Caco-2 (cell line): Measurements from ENCODE around the gene CFAP251. TPM values are rescaled to one million over a fixed set of nuclear protein-coding genes. Genes with fewer than 3 reads are reported as not detected.

Experiments used
- BruUV-seq: library from RNA; stranded (reverse); fragments of 400-500 nt; replicated peaks from 2 replicates; lab custom pipeline; 2021; lab: Mats Ljungman, UMichigan
- CTCF ChIA-PET: fragments of 300-600 bp; sonication (Branson Sonifier 250); formaldehyde crosslinking; loops from one replicate; lab custom pipeline; 2022; ENCODE audit warnings: antibody characterized with exemption; lab: Charles Lee
- POLR2A ChIA-PET: fragments of 300-600 bp; sonication (Branson Sonifier 250); formaldehyde crosslinking; loops from one replicate; lab custom pipeline; 2022; ENCODE audit warnings: antibody characterized with exemption; lab: Charles Lee
- DNase-seq, 2 experiments: peaks; one replicate each; pipeline versions ENCODE4 v3.0.0 to v3.0.0-alpha.2; 2020 to 2022
- H3K27me3 ChIP-seq: replicated peaks from 2 replicates; pipeline ENCODE4 v1.6.0; 2011; ENCODE audit warnings: low read length; ENCODE audit not compliant: control insufficient read depth, insufficient read depth
- H3K36me3 ChIP-seq: 2 replicates; pipeline ENCODE4 v1.5.1; 2011; ENCODE audit warnings: low read length; ENCODE audit not compliant: control insufficient read depth, insufficient read depth
- H3K4me1 ChIP-seq: fragments of 250-450 bp; sonication (Bioruptor Pico); 2 replicates; pipeline ENCODE4 v1.5.1; 2020; ENCODE audit warnings: mild to moderate bottlenecking
- H3K4me3 ChIP-seq: 2 replicates; pipeline ENCODE4 v1.5.1; 2011; ENCODE audit warnings: low read depth, mild to moderate bottlenecking, control low read depth, low read length
- H3K9me3 ChIP-seq: fragments of 250-450 bp; sonication (Bioruptor Pico); 2 replicates; pipeline ENCODE4 v1.5.1; 2020; ENCODE audit warnings: mild to moderate bottlenecking, moderate library complexity
- H3K27ac Mint-ChIP-seq: one replicate; pipeline ENCODE4 v1.8.0; 2022; ENCODE audit warnings: mixed read lengths; ENCODE audit not compliant: unreplicated experiment
- H3K27me3 Mint-ChIP-seq: one replicate; pipeline ENCODE4 v1.8.0; 2022; ENCODE audit warnings: mixed read lengths; ENCODE audit not compliant: insufficient read depth, unreplicated experiment
- H3K36me3 Mint-ChIP-seq: one replicate; pipeline ENCODE4 v1.8.0; 2022; ENCODE audit warnings: mild to moderate bottlenecking, mixed read lengths; ENCODE audit not compliant: insufficient read depth, unreplicated experiment
- H3K4me1 Mint-ChIP-seq: one replicate; pipeline ENCODE4 v1.8.0; 2022; ENCODE audit warnings: low read depth, mixed read lengths; ENCODE audit not compliant: unreplicated experiment
- H3K4me3 Mint-ChIP-seq: one replicate; pipeline ENCODE4 v1.8.0; 2022; ENCODE audit warnings: mild to moderate bottlenecking, moderate library complexity, mixed read lengths; ENCODE audit not compliant: unreplicated experiment
- H3K9me3 Mint-ChIP-seq: one replicate; pipeline ENCODE4 v1.8.0; 2022; ENCODE audit warnings: mixed read lengths; ENCODE audit not compliant: unreplicated experiment
- intact Hi-C: fragments of 100-400 bp; cut with micrococcal nuclease; formaldehyde crosslinking; loops from one replicate; pipeline ENCODE4 v1.10.0; 2022; ENCODE audit not compliant: unreplicated experiment
- total RNA-seq: library from RNA; stranded (reverse); gene quantifications from 2 replicates; pipeline ENCODE4 v1.2.3, GENCODE V29; 2022
- TF ChIP-seq, protein P1 (sequence below), 2 experiments: fragments of 200-600 bp in 1 of 2; IDR thresholded peaks; 1 replicate in 1 of 2; 2 replicates in 1 of 2; pipeline versions ENCODE4 v1.5.1 to v1.8.0; 2011 to 2022; ENCODE audit warnings: antibody characterized with exemption in 1 of 2, control low read depth in 1 of 2, inconsistent platforms in 1 of 2, low read depth in 1 of 2, low read length in 1 of 2, mild to moderate bottlenecking in 1 of 2, moderate library complexity in 1 of 2; ENCODE audit not compliant: insufficient read depth in 1 of 2, severe bottlenecking in 1 of 2, unreplicated experiment in 1 of 2

The CFAP251 gene
- total RNA-seq, 1 experiment from 2014 or later = 1.2 TPM

GRCh38 chr12:121915841-121916321, 2.5 kb upstream of the CFAP251 start:
- CTCF ChIA-PET = no interaction called here
- Mint-ChIP-seq H3K36me3 (peaks cover 39% of the 10 kb centered on the region), H3K4me1 (no peaks in the 10 kb centered on the region), H3K27me3 (no peaks in the 10 kb centered on the region), H3K9me3 (no peaks in the 10 kb centered on the region), H3K27ac (no peak overlapping the region), H3K4me3 (no peak overlapping the region)
- no peak for DNase-seq
- Histone ChIP-seq H3K27me3 (no peaks in the 10 kb centered on the region), H3K4me1 (no peaks in the 10 kb centered on the region), H3K4me3 (no peak overlapping the region), H3K9me3 (no peaks in the 10 kb centered on the region), H3K36me3 (peaks cover 2% of the 10 kb centered on the region; the same call in 1 of the 2 replicates)
- TF ChIP-seq, protein P1, sequence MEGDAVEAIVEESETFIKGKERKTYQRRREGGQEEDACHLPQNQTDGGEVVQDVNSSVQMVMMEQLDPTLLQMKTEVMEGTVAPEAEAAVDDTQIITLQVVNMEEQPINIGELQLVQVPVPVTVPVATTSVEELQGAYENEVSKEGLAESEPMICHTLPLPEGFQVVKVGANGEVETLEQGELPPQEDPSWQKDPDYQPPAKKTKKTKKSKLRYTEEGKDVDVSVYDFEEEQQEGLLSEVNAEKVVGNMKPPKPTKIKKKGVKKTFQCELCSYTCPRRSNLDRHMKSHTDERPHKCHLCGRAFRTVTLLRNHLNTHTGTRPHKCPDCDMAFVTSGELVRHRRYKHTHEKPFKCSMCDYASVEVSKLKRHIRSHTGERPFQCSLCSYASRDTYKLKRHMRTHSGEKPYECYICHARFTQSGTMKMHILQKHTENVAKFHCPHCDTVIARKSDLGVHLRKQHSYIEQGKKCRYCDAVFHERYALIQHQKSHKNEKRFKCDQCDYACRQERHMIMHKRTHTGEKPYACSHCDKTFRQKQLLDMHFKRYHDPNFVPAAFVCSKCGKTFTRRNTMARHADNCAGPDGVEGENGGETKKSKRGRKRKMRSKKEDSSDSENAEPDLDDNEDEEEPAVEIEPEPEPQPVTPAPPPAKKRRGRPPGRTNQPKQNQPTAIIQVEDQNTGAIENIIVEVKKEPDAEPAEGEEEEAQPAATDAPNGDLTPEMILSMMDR (IDR thresholded peaks at IDR 0.05; ENCODE audit: insufficient read depth in 1 of 2, low read depth in 1 of 2, low read length in 1 of 2, severe bottlenecking in 1 of 2, unreplicated experiment in 1 of 2) = no peak
- BruUV-seq = no TSS peak
- POLR2A ChIA-PET = no interaction called here
- intact Hi-C loops = no loop called here

GRCh38 chr12:121916719-121917118, 1.7 kb upstream of the CFAP251 start:
- intact Hi-C loops = no loop called here
- POLR2A ChIA-PET = no interaction called here
- CTCF ChIA-PET = interaction anchor here (0.5 to 0.9 kb wide), 4 partner anchors 22 to 347 kb away, joined by 3 to 4 read pairs (median 4); no protein-coding TSS in a partner anchor

GRCh38 chr12:121918679-121919038, 267 bp downstream of the CFAP251 start:
- peaks cover 2% of the 10 kb centered on the region; the same call in 1 of the 2 replicates for H3K36me3 ChIP-seq
- intact Hi-C loops = no loop called here
- DNase-seq = no peak
- H3K36me3 Mint-ChIP-seq = peaks cover 28% of the 10 kb centered on the region
- ChIA-PET POLR2A (no interaction called here), CTCF (interaction anchor here (1.0 kb wide), 1 partner anchor 348 kb away, joined by 3 read pairs; no protein-coding TSS in a partner anchor)
- no peaks in the 10 kb centered on the region for H3K4me1 ChIP-seq
- peaks cover 2% of the 10 kb centered on the region for H3K4me1 Mint-ChIP-seq
- H3K4me3 Mint-ChIP-seq = no peak overlapping the region
- peak overlapping the region; percentile 17; the same call in 1 of the 2 replicates for H3K4me3 ChIP-seq
- no peaks in the 10 kb centered on the region for H3K27me3 Mint-ChIP-seq
- no peaks in the 10 kb centered on the region for H3K9me3 ChIP-seq
- no peaks in the 10 kb centered on the region for H3K27me3 ChIP-seq
- H3K9me3 Mint-ChIP-seq = no peaks in the 10 kb centered on the region
- H3K27ac Mint-ChIP-seq = no peak overlapping the region
- no TSS peak for BruUV-seq
- TF ChIP-seq, protein P1 (IDR thresholded peaks at IDR 0.05; ENCODE audit: insufficient read depth in 1 of 2, low read depth in 1 of 2, low read length in 1 of 2, severe bottlenecking in 1 of 2, unreplicated experiment in 1 of 2) = no peak

More at GRCh38 chr12:121916719-121917118, 1.7 kb upstream of the CFAP251 start:
- no TSS peak for BruUV-seq
- TF ChIP-seq, protein P1 (IDR thresholded peaks at IDR 0.05; ENCODE audit: insufficient read depth in 1 of 2, low read depth in 1 of 2, low read length in 1 of 2, severe bottlenecking in 1 of 2, unreplicated experiment in 1 of 2) = peak in 1 of 2 experiments; percentile 16
- Histone ChIP-seq H3K27me3 (no peaks in the 10 kb centered on the region), H3K9me3 (no peaks in the 10 kb centered on the region), H3K4me1 (no peaks in the 10 kb centered on the region), H3K4me3 (no peak overlapping the region), H3K36me3 (peaks cover 2% of the 10 kb centered on the region; the same call in 1 of the 2 replicates)
- peaks cover 33% of the 10 kb centered on the region for H3K36me3 Mint-ChIP-seq
- no peak overlapping the region for H3K27ac Mint-ChIP-seq
- H3K4me1 Mint-ChIP-seq = no peaks in the 10 kb centered on the region
- peak in 1 of 2 experiments; percentile 30 for DNase-seq
- H3K4me3 Mint-ChIP-seq = no peak overlapping the region
- H3K9me3 Mint-ChIP-seq = no peaks in the 10 kb centered on the region
- no peaks in the 10 kb centered on the region for H3K27me3 Mint-ChIP-seq
